AG08396 (cell line): ENCODE results near the gene FBXO24.
"Not testable (repeated sequence)": the region's sequence is repeated elsewhere in the genome, so short reads cannot be mapped to it uniquely, and the experiment has no call there.

ENCODE experiments used
- DNase-seq: peaks from one replicate; pipeline ENCODE4 v3.0.0; 2012; ENCODE audit warnings: low spot score, mixed read lengths

The FBXO24 gene

DNA sequence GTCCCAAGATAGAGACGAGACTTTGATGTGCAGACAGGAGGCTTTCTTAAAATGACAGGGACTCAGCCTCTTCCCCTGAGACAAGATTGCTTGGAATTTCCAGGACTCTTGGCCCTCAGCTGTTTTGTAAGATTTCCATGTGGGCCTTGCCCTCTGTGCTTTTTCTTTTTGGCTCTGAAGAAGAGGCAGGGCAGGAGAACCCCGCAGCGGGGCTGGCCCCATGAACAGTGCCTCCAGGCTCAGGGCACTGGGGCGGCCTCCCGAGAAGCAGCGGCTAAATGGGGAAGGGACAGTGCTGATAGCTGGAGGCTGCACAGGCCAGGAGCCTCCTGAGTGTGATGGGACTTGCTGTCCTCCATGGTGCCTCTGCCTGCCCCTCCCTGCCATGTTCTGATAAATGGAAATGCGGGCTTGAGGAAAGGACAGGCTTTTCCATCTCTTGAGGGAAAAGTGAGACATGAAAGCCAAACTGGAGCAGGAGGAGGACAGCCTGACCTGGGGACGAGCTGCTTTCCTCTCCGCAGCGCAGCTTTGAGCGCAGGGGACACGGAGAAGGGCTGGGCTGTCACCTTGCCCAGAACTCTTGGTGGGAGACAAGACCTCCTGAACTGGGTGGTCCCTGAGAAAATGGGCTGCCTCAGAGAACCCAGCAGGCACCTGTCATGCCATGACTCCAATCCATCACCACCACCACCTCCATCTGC lies 24.5 kb upstream of the FBXO24 start:
- no peak for DNase-seq

DNA sequence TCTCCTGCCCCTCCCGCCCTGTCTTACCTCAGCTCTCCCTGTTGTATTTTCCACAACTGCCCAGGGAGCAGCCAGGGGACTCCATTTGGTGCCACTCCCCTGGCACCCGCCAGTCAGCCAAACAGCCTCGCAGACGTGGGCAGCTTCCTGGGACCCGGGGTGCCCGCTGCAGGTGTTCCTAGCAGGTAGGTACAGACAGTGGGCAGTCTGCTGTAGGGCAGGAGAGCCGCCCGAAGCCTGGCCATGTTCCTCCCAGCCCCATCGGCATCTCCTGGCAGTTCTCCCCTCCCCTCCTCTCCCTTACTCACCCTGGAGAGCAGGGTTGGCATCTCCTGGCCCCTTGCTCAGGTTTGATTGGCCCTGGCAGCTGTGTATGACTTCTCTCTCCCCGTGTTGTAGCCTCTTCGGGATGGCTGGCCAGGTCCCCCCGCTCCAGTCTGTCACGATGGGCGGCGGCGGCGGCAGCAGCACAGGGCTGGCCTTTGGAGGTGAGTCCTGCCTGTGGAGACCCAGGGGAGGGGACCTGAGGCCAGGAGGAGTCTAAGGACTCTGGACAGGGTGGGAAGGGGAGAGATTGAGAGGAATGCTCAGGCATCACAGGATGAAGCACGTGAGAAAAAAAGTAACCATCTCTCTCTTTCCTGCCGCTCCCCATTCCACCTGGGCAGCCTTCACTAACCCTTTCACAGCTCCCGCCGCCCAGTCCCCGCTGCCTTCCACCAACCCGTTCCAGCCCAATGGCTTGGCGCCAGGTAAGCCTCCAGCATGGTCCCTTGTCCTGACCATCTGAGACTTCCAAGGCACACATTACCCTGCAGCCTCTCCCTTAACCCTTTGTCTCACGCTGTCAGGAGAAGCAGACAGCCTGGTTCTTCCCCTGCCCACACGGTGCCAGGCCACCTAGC lies 23.7 kb upstream of the FBXO24 start:
- DNase-seq = no peak

DNA sequence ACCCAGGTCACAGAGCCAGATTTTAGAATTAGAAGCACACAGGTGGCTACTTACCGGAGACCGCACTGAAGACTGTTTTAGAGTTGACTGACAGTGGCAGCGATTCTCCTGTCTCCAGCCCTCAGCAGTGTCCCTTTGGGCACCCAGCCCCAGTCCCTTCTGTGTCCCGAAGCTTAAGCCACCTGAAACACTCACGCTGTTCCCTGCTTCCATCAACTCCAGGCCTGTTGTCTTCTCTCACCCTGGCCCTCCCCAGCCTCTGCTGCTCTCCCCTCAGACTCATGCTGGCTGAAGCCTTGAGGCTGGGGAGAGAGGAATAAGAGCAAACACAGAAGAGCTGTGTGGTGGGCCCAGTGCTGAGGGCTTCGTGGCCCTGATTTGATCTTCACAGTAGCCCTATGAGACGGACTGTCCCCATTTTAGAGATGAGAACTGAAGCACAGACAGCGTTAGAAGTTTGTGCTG lies 23.0 kb upstream of the FBXO24 start:
- DNase-seq = no peak

DNA sequence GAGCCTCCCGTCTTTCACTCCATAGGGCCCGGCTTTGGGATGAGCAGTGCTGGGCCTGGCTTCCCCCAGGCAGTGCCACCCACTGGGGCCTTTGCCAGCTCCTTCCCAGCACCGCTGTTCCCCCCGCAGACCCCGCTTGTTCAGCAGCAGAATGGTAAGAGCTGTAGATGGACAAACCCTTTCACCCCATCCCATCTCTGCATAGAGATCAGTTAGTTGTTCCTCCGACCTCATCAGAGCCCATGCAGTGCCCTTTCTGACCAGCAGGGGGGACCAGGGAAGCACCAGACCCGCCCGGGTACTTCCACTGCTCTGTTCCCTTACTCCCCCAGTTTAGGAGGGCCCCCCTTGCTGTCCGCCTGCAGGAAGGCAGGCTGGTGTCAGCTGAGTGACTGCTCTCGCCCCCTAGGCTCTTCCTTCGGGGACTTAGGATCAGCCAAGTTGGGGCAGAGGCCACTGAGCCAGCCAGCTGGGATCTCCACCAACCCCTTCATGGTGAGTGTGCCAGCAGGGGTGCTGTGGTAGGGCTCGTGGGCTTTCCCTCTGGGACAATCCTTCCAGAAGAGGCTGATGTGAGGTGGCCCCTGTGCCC lies 22.2 kb upstream of the FBXO24 start:
- peak; percentile 86 for DNase-seq

DNA sequence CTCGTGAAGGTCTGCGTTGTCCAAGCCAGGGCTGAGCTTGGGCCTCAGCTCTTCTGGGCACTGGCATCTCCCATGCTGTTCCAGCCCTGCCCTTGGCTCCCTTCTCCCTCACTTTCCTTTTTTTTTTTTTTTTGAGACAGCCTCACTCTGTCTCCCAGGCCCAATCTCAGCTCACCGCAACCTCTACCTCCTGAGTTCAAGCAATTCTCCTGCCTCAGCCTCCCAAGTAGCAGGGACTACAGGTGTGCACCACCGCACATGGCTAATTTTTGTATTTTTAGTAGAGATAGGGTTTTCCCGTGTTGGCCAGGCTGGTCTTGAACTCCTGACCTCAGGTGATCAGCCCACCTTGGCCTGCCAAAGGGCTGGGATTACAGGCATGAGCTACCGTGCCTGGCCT lies 21.7 kb upstream of the FBXO24 start:
- DNase-seq = not testable (repeated sequence)

DNA sequence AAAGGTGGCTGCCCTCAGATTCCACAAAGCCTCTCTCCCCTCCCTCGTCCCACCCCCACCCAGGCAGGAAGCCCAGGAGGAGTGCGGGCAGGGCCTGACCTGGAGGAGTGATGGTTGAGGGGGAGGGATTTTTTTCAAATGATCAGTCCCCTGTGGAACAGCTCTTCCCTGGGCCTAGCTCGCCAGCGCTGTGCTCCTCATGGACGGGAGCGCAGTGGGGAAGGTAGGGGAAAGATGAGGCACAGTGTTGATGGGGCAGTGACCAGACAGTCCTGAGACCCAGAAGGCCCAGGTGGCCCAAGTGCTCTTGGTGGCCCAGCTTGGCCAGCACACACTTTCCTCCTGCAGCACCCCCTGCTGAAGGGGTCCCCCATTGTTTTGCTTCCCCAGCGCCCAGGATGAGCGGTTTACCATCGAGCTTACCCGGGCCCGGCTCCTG lies 21.0 kb upstream of the FBXO24 start:
- DNase-seq = no peak

DNA sequence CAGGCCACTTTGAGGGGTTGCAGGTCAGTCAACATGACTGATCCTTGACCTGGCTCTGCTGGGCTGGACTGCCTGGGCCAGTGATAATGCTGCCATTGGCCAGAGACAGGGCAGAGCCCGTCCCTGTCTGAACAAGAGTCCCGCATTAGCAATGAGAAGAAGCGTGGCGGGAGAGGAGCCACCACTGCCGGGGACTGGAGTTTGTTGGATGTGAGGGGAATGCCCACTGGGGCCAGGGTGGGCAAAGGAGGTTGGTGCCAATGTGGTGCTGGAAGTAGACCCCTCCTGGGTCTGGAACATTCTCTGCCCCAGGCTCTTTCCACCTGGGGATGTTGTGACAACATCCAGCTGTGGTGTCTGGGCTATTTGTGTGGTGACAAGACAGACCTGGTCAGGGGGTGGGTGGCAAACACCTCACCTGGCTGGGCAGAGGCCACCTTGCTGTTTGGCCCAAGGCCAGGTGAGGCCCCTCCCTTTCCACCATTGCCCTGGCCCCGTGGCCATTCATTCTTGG lies 20.1 kb upstream of the FBXO24 start:
- DNase-seq = no peak

DNA sequence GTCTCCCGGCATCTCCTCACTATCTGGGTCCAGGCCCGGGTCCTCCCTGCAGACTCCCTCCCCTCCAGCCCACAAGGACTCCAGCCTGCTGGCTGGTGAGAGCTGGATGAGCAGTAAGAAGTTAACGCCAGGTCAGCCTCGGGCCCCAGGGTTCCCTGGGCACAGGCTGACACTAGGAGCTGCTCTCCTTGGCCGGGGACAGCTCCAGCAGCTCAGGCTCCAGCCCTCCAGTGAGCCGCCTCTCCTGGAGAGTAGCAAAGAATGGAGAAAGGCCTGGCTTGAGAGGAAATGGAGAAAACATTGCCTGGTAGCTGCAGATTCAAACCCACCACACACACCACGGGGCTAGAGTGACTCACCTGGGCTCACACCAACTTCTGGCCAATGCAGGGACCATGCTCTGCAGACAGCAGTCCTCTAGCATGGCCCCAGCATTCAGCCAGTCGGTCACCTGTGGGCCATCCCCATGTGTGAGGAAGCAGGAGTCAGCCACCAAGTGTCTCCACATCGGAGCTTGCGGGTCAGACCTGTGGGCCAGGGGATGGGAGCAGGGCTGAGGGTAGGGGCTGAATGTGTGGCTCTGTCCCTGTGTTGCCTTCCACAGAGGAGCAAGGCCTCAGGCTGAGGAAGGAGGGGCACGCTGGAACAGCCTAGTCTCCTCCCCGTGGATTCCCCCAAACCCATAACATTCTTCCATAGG lies 18.9 kb upstream of the FBXO24 start:
- DNase-seq = no peak

DNA sequence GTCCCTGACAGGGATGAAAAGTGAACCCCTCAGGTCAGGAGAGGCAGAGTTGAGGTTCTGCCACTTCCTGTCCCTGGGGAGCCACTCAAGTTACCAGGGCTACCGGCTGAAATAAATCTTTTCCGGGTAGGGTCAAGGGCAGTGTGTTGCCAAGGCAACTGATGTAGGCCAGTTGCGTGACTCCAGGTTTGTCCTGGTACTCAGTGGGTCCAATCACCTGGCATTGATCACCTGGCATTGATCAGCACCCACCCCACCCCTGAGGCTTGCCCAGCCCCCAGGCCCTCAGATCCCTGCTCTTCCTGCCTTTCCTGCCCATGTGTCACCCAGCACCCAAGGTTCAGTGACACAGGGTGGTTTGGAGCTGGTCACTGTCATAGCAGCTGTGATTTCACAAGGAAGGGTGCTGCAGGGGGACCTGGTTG lies 18.4 kb upstream of the FBXO24 start:
- no peak for DNase-seq

DNA sequence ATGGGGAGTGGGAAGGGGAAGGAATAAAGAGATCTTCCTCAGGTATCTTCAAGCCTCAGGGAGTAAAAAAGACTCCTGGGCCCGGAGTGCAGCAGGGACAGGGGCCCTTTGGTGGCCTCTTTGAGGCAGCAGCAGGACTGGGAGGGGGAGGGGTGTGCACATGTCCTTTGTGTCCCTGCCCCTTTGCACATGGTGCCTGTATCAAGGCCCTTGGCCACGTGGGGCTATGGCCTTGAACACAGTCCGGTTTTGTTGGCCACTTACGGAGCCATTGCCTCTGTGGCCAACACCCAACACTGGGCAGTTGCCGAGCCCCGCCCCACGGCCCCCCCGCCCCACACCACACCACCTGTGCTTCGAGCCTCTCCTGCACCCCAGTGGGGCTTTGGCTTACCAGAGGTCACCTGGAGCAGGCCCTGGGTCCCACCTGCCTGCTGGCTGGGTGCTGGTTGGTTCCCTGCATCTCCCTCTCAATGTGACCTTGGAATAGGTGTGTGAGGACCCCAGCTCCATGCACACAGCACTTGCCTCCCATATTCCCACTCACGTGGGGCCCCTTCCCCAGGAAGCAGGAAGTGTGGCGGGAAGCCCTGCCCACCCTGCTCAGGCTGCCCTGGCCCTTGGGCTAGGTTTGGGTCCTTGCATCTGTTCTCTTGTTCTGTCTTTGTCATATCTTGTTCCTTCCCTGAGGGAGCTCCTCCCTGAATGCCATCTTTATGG lies 17.8 kb upstream of the FBXO24 start:
- DNase-seq = no peak

DNA sequence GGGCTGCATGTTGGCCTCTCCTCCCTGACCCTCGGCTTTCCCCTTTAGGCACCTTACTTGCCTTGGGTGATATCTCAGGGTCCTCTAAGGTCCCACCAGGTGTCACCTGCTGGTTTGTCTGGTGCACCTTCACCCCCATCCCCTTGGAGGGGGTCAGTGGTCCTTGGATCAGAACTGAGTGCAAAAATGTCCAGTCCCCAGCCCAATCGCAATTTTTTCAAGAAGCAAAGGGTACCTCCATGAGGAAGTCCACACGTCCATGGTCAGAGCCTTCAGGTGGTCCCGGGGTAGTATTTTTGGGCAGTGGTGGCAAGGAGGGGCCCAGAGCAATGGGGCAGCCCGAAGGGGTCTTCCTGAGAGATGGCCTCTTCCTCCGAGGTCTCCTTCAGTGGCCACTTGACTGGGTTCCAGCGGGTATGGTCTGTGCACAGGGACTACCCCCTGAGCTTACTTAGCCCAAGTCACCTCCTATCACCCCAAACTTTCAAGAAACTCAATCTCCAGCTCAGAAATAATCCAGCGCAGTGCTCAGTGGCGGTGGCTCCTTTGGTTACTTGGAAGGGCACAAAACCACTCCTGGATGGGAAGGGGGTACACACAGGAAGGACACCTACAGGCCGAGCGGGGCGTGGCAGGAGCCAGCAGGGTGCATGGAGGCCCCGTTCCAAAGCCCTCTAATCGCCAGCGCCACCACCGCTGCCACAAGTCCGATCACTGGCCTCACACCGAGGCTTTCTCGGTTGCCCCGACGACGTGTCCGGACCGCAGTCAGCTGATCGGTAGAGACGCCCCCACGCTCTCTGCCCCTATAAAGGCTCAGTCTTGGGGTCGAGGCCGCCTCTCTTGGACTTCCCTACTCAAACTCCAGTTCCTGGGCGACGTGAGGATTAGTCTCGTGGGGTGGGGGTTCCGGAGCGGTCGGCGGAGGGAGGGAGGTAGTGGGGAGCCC lies 17.0 kb upstream of the FBXO24 start:
- no peak for DNase-seq

DNA sequence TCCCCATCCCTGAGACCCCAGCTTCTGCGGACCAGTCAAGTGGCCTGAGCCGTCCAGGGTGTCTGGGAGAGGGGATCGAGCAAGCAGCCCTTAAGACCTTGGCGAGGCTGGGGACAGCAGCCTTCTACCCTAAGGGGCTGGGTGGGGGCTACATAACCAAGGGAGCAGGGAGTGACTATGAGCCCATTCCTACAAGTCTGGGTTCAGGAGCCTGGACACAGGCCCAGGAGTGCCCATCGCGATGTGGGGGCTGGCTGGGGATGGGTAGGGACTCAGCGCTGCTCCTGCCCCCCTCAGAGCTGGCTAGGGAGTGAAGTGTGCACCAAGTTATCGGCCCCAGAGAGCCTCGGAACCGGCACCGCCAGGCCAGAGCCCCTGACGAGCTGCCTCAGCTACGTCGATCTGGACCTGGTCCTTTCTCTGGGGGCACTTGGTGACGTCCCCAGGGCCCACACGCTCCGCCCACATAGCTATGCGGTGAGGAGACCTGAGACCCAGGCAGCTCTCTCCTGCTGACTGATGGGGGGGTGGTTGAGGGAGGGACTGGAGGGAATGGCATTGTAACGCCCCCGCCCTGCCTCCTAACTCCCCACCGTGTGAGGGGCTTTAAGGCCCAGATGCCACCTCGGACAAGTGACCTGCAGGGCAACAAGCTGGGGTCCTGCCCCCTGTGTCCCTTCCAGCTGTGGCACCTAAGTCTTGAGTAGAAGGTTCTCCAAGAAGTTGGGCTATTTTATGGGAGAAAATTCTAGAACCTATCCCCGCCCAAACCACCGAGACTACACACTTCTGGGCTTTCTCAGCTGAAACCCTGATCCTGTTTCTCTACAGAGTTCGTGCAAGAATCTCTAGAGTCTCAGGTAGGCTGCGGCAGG lies 14.9 kb upstream of the FBXO24 start:
- no peak for DNase-seq

DNA sequence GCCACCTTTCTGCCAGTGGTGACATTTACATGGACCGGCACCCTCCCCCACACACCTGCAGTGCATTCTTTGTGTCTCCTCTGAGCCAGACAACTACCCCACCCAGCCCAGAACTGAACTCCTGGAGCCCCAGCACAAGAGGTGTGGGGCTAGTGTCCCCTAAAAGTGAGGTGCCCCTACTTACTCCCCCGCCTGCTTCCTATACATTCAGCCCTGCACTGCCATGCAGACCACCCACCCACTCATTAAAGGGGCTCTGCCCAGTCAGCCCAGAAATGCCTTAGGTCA lies 14.4 kb upstream of the FBXO24 start:
- DNase-seq = no peak

DNA sequence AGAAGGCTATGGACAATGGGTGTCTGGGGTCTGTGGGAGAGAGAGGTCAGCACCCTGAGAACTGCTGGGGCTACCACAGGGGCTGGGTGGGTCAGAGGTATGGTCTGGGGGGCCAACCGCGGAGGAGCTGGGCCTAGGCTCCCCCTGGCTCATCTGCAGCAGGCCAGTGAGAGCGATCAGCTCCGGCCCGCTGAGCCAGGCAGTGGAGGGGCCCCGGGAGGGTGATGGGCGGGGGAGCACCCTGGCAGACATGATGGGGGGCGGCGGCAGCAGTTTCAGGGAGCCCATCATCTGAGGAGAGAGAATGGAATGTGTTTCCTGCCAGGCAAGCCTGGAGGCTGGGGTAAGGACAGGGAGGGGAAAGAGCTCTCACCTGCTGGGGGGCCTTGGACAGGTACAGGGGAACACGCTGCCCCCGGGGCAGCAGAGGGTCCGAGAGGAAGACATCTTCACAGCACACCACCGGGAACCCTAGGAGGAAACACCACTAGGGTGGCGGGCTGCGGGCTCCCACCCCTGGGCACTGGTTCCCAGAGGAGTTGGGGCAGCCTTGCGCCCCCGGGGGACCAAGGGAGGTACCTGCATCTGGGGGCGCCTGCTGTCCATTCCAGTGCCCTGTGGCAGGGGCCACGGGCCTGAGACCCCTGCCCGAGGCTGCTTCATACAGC lies 13.7 kb upstream of the FBXO24 start:
- DNase-seq = no peak

DNA sequence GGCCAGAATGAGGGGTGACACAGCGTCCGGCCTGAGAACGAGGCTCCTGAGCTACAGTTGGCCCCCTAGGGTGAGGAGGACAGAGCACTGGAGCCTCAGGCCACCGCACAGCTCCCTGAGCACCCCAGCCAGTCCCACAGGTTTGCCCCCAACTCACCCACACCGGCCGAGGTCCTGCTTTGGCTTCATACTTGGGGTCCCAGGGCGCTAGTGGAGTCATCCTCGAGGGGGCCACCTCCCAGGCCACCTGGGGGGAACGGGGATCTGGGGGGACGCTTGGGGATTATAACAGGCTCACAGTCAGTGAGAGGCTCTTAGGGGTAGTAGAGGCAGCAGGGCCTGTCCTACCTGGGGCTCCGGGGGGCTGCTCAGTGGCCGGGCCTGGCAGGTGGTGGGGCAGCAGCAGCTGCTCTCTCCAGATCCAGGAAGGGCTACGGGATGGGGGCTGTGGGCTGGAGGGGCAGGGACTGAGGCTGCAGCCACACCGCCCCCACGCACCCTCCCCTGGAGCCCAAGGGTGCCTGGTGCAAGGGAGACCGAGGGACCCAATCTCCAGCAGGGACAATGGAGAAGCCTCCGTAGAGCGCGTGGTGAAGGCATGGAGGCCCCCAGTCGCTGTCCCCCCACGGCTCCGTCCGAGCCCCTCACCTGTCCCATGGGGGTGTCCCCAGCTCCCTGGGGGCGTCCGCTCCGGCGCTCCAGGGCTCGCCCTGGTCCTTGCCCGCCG lies 13.0 kb upstream of the FBXO24 start:
- DNase-seq = no peak

DNA sequence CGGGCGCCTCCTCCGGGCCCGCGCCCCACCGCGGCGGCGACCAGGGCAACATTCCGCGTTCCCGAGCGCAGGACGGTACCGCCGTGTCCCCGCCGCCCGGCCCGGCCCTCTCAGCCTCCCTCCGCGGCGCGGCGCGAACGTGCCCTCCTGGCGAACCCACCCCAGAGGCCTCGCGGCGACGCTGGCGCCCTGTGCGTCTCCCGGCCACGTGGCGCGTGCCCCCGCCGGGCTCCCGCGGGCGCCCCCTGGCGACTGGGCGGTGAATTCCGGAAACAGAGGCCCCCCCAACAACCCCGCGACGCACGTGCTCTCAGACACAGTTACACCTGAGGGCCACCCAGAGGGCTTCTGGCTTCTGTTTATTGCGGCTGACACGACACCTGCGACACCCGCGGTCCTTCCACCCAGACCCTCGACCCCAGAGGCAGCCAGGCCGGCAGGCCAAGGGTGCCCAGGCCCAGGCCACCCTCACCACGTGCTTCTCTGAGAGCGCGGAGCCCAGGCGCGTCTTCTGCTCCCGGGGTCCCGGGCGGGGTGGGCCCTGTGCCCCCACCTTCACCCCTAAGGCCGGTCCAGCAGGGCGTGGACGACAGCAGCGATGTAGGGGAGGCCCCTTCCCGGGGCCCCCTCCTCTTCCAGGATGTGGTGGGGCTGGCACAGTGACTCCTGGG lies 12.3 kb upstream of the FBXO24 start, which contains the start of gene SAP25:
SAP25 (minus strand) TSS at position 210 of the 671 bp plus-strand sequence; CDS start at position 52, 158 bp downstream.
- no peak for DNase-seq
